COLO668 (cell line): Measurements from ENCODE around the gene GNG2.

Experiments used
- DNase-seq: peaks from one replicate; lab custom pipeline; 2025; ENCODE audit not compliant: unreplicated experiment; lab: John Stamatoyannopoulos, UW

The GNG2 gene

DNA sequence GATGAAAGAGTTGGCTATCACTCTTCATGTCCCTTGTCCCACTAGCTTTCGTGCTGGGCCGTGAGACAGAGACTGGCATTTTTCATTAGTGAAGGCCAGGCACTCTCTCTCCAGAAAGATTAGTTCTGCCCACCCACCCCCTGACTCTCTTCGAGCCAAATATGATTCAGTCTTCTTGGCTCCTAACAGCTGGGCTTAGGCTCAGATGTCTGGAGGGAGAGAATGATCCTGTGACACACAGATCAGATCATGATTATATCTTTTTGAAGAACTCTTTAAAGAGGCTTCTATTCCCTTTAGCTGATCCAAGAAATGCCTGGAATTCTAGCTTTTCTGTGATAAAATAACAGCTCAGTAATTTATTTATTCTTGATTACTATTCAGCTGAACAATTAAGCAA lies 5.2 kb upstream of the GNG2 start:
- DNase-seq: no peak

DNA sequence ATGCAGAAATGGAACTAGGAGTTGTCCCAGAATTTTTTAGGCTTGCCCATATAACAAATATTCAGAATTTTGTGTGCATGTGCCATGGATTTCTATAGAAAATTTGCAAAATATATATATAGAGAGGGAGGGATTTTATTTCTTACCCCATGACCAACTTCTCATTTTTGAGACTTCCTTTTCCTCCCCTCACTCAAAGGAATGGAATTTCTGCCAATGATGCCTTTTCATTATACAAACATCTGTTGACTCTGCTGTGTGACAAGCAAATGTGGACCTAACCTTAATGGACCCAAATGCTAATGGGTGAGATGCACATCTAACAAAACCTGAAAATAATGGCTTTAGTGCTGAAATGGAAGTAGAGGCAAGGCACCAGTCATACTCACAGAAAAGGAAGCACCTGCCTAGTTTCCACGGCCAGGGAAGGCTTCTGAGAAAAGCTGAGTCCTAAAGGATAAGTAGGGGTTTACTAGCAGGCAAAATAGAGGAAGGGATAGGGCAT lies 3.6 kb upstream of the GNG2 start:
- no peak for DNase-seq

DNA sequence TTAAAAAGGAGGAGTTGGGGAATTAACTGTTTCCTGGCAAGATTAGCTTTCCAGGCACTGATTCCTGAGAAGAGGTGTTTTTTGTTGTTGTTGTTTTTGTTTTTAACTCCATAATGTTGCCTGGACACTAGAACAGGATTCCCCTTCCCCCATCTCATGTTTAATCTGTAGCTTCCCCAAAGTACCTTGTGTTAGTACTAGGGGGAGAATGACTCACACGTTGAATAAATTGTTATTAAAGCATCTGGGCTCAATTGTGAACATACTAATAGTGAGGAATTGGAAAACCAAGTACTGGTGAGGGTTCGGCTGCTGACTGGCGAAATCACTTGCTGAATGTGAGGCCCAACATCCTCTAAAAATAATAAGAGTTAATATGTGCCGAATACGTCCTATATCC lies 1.3 kb upstream of the GNG2 start:
- no peak for DNase-seq

DNA sequence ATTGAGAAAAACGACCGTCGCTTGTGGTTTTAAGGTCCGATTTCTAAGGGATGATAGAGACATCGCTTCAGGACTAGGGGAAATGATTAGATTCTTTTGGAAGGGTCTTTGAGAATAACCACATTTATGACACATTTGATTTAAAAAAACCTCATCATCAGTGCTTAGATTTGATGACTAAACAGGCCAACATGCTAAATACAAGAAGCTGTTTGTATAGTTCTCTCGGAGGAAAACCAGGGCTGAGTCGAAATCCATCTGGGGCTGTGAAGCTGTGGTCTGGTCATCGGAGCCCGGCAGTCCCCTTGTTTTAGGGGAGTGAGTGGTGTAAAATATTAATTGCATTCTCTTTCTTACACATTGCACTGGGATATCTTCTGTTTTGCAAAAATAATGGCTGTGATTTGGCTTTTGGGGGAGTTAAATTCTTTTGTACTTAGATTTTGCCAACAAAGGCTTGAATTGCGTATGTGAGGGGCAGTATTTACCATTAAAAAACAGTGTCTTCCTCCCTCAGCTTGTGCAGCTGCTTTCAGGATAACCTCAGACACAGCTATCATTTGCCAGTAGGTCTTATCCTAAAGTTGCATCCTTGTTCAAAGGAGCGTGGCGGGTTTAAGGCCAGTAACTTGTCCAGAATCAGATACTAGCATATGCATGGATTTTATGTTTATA lies 550 bp downstream of the GNG2 start:
- DNase-seq: no peak

DNA sequence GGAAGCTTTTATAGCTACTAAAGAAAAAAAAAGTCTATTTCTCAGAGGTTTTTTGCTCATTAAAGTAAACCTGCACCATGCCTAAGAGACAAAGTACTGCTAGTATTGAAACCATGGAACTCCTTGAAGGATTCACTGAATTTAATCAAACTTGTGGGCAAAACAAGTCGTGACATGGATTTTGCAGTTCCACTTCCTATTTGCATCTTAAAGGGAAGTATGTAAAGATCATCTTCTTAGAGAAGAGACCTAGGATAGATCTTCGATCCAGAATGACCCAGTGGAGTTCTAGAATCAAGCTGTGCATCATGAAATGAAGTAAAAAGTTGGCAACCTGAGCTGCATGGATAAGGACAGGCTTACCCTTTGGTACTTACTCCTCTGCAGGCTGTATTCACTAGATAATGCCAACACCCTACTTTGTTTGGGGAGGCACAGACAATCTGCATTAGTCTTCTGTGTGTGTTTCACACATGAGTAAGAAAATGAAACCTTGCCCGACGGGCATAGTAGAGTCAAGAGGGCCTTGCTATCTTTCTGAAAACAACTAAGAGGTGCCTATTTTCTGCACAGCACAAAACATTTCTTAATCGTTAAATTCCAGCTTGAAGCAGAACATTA lies 1.9 kb downstream of the GNG2 start:
- DNase-seq: no peak

DNA sequence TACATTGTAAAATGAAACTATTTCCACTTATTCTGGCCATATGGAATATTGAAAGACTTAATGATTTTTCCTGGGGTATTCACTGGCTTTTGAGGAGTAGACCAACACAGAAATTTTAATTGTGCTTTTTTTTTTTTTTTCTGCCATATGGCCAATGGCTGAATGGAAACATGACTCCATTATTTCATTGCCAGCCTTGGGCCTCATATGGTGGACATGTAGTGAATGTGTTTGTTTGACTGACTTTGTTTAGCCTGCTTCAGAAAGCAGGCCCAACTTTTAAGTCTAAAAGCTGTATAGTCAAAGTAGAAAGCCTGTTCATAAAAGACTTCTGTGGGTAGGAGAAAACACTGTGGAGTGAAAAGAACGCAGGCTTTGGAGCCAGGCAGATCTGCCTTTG lies 2.4 kb downstream of the GNG2 start:
- no peak for DNase-seq

DNA sequence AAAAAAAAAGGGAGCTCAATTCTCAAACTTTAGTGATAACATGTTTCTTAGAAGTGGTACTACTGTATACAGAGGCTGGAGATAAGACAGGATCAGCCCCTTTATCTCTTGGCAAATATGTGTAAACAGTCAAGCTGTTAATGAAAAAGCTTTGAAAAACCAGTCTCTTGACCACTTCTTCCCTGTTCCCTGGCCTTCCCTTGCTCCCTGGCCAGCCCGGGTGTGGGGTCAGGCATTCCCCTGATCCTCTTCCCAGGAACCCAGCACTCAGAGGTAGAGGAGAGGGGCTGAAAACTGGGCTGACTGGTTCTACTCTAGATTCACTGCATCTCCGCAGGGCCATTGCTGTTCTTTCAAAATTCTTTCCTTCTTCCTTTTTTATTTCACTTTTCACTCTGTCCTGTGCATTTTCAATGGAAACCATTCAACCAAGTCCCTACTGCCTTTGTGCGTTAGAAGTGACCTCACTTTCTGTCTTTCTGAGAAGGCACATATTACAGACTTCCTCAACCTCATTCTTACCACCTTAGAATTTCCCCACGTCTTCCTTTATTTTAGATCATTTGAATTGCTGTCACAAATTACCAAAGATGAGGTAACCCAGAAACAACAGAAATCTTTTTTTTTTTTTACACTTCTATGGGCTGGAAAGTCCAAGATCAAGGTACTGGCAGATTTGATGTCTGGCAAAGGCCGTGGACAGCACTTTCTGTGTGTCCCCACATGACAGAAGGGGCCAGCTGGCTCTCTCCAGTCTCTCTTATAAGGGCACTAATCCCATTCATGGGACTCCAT lies 5.7 kb downstream of the GNG2 start:
- no peak for DNase-seq

DNA sequence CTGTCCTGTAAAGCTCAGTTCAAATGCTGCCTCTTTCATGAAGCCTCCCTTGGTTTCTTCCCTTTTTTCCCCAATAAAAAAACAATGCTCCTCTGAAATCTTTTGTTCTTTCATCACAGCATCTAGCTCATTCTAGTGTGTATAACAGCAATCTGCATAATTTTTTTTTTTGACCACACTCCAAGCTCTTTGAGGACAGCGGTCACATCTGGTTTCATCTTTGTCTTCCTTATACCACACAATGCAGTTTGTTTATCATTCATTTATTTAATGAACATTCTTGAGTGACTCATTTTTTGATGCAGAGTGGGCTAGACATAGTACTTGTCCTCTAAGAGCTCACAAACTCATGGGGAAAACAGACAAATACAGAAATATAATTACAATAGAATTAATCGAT lies 7.3 kb downstream of the GNG2 start:
- no peak for DNase-seq

DNA sequence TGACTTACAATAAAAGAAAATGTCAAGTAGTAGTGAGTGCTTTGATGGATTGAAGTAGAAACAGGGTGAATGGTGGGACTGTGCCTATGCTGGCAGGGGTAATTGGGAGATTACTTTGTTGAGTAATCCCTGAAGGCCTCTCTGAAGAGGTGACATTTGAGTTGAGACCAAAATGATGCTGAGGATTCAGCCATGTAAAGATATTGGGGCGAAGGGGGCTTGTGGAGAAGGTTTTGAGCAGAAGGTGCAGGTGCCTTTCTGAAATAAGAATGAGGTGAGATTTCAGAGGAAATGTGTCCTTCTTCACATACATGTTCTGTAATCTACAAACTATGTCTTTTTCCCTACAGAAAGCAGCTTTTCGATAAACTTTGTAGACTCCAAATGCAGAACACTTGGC lies 8.0 kb downstream of the GNG2 start:
- DNase-seq: no peak

DNA sequence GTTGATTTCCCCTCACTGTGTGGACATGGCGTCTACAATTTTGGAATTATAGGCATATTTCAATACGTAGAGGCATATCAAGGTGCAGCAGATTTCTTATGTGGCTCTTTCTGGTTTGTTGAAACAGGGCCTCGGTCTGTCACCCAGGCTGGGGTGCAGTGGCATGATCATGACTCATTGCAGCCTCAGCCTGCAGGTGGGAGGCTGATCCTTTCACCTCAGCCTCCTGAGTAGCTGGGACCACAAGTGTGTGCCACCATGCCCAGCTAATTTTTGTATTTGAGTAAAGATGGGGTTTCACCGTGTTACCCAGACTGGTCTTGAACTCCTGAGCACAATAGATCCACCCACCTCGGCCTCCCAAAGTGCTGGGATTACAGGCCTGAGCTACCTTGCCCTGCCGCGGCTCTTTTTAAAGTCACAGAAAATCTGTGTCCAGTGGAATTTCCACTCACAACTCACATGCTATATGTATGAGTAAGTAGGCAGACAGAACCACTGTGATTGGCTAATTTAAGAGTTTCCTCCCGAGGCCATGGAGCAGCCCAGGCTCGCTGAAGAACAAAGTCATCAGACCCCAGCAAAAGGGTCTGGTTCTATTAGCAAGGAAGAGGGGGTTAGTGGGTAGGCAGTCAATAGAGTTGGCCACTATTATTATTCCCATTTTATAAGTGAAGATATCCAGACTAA lies 9.1 kb downstream of the GNG2 start:
- DNase-seq: no peak

DNA sequence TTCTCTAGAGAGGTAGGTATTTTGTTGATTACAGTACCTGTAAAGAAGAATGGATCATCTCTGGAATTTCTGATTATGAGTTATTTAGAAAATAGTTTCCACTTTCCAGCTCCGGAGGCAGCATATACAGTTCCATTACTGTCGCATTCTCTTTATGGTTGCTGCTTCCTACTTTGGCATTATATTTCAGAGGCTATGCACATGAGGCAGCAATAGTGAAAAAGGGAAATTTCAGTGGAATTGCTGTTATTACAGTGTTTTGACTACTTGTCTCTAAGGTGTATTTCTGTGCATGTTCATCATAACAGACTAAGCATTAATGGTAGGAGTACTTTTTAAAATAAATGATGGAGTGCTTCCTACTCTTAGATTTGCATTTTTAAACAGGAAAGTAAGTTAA lies 10.2 kb downstream of the GNG2 start:
- DNase-seq: no peak

DNA sequence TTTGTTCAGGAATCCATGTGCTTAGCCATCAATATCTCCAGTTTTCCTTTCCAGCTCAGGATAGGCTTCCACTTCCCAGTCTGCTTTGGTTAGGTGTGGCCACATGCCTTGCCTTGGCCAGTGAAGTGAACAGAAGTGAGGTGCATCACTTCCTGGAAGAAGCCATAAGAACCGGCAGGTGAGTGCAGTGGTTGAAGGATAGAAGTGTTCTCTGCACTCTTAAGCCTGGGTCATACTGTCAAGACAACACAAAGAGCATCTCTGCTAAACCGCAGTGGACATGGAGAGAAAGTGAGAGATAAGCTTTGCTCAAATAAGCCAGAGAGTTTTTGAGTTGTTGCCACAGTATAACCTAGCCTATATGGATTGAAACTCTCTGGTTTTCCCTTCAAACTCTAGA lies 11.4 kb downstream of the GNG2 start:
- DNase-seq: no peak

DNA sequence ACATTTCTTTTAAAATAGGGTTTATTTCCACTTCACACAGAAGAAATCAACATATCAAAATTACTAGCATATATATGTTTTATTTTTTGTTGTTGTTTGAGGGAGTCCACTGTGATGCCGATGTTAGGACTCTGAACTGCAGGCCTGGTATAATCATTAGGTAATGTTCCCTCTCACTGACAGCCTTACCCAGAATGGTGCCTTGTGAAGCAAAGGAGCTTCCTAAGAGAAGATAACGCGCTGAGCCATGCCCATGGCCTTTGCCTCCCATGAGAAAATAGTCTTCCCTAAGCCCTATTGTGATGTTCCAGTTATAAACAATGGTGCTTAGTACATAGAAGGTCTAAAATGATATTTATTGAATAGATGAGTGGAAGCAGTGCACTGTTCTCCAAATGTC lies 12.0 kb downstream of the GNG2 start:
- no peak for DNase-seq

DNA sequence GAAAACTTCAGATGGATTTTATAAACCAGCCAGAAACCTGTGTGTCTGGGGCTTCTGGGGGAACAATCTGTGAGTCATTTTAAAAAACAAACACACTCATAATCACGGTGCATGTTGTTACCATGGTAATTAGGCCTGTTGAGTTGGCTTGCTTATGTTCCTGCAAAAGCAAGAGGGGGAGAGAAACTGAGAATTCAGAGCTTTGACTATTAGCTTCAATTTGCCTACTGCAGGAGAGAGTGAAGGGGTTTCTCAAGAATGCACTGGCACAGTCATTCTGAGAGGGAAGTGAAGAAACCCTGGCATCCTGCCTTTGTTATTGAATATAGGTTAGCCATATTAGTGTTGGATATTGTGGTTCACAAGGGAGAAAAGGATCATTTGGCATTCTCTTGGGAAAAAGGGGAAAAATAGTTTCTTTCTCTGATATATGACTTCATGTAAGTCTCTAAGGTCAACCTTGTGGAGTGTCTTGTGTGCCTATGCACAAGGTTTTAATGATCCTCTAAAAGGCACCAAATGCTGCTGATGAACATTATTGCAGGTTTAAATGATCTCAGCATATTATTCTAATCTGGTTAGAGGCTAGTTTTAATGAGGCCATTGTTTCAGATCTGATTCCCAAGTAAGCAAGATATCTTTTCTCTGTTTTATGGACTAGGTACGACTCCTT lies 12.9 kb downstream of the GNG2 start:
- no peak for DNase-seq

DNA sequence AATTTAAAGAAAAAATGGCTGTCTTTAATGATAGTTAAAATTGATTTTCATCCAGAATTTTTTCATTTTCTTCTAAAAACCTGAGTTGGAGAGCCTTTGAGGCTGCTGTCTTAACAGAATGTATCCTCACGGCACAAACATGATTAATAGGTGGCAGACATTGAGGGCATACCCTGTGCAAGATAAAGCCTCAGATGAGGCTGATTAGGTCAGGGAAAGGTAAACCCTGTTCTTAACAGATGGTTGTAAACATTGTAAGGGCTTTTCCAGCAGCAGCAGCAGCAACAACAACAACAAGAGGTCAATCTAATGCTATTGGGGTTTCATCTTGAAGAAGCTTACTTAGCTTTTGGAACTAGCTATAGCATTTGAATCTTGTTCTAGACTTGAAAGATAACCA lies 17.4 kb downstream of the GNG2 start:
- no peak for DNase-seq

DNA sequence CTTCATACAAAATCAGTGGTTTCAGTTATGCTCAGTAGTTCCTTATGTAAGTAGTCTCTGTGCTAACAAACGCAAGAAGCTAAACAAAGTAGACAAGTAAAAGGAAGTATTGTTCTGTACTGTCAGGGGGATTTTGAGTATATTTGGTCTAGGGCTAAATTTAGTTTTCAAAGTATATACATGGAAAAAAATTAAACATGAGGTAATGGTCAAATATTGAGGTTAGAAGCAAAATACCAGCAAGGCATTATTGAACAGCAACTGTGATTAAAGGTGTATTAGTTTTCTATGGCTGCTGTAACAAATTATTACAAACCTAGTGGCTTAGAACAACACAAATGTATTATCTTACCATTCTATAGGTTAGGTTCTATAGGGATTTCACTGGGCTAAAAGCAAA lies 18.8 kb downstream of the GNG2 start:
- DNase-seq: no peak

DNA sequence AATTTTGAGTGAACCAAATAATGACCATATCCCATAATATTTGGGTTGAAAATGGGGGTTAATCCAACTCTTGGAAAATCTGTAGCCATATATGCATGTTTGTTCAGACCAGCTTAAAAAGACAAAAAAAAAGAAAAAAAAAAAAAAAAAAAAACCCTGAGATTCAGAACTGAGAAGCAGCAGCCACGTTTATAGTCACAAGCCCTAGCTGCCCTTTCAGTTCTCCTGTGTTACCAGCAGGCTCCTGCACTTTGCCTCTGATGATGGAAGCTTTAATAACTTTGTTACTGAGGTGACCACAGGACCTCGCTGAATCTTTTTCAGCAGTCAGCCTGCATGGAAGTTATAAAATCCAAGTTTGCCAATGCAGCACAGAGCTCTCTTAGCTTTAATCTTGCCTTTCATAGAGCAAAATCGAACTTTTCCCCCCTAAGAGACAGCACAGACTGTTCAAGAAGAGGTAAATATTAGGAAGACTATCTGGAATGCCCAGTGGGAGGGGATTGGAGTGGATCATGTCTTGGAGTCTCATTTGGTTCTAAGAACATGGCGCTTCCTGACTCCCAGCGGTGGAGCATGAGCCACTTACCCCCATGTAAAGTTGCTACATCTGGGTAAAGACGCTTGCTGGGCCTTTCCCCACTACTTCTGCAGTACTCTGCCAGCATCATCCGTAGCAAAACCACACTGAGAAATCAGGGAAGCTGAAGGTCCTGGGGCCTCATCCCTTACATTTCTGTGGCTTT lies 20.6 kb downstream of the GNG2 start:
- DNase-seq: no peak

DNA sequence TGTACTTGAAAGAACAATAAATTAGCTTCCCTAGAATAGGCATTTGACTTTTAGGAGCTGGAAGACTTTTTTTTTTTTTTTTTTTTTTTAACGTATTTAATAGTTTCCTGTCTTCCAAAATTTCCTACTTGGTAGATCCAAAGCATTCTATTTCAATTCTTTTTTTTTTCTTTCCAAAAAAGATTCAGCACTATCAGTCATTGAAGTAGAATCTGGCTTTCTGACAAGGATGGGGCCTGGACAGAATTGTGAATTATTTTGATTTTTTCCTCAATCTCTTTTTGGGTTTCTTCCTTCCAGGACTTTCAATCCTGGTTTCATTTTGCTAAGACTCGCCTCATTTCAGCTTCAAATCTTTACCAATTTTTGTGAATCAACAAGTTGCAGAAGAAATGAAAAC lies 21.2 kb downstream of the GNG2 start:
- DNase-seq: no peak

DNA sequence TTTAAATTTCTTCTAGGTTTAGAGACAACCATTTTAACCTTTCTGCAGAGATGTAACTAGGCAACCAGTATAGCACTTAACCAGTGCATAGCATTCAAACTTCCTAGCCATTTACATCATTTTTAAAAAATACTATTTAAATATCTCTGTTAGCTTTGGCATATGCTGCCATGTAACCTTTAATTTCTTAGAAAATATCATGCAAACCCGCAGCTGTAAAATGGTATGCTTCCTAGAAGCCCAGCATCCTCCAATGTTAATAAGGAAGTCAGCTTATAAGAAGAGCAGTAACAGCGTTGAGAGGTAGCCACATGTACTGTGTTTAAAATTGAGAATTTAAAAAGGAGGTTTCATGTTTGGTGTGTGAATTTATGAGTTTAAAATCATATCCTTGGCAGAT lies 22.8 kb downstream of the GNG2 start:
- DNase-seq: no peak
